IMR-90 (cell line): ENCODE results near the gene TMEM140.

Source experiments
- CHD1 ChIP-seq: IDR thresholded peaks from 2 replicates; pipeline ENCODE4 v1.6.1; 2012; ENCODE audit warnings: low read depth, low read length, improper control_type of control experiment
- FOS ChIP-seq: fragments of 150-350 bp; IDR thresholded peaks from 2 replicates; pipeline ENCODE4 v1.6.1; 2016; ENCODE audit warnings: low read depth, low read length
- MAZ ChIP-seq: IDR thresholded peaks from 2 replicates; pipeline ENCODE4 v1.6.1; 2012; ENCODE audit warnings: low read depth, mild to moderate bottlenecking, low read length, improper control_type of control experiment, moderate library complexity, borderline replicate concordance
- POLR2A ChIP-seq: IDR thresholded peaks from 2 replicates; pipeline ENCODE4 v1.6.1; 2012; ENCODE audit warnings: mild to moderate bottlenecking, low read depth, low read length
- TF ChIP-seq, protein P1 (sequence below): conservative IDR thresholded peaks from 2 replicates; pipeline ENCODE4 v1.5.1; 2012; ENCODE audit warnings: mild to moderate bottlenecking, low read depth, low read length, improper control_type of control experiment
- TF ChIP-seq, protein P2 (sequence below): fragments of 150-350 bp; IDR thresholded peaks from 2 replicates; pipeline ENCODE4 v1.6.1; 2016; ENCODE audit warnings: low read depth, mild to moderate bottlenecking, low read length, moderate library complexity, borderline replicate concordance
- TF ChIP-seq, protein P3 (sequence below): fragments of 150-350 bp; IDR thresholded peaks from 2 replicates; pipeline ENCODE4 v1.6.1; 2017; ENCODE audit warnings: mild to moderate bottlenecking, antibody characterized with exemption, low read length, low read depth

DNA sequence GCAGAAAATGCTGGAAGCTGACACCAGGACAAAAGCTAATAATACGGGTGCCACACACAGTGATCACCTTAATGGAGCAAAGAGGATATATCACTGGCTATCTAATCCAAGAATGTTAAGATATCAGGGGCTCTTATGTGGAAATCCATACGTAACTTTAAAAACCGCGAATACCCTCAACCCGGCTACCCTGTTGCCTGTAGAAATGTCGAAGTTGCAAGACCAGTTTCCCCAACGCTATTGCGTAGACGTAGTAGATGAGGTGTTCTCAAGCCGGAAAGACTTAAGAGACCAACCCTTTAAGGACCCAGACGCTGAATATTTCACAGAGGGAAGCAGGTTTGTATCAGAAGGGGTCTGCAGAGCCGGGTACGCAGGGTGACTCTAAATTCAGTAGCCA is 30.5 kb downstream of the TMEM140 start:
- TF ChIP-seq, protein P1, sequence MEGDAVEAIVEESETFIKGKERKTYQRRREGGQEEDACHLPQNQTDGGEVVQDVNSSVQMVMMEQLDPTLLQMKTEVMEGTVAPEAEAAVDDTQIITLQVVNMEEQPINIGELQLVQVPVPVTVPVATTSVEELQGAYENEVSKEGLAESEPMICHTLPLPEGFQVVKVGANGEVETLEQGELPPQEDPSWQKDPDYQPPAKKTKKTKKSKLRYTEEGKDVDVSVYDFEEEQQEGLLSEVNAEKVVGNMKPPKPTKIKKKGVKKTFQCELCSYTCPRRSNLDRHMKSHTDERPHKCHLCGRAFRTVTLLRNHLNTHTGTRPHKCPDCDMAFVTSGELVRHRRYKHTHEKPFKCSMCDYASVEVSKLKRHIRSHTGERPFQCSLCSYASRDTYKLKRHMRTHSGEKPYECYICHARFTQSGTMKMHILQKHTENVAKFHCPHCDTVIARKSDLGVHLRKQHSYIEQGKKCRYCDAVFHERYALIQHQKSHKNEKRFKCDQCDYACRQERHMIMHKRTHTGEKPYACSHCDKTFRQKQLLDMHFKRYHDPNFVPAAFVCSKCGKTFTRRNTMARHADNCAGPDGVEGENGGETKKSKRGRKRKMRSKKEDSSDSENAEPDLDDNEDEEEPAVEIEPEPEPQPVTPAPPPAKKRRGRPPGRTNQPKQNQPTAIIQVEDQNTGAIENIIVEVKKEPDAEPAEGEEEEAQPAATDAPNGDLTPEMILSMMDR, result no peak
- no peak for TF ChIP-seq CHD1
- TF ChIP-seq MAZ, result no peak
- no peak for TF ChIP-seq POLR2A
- TF ChIP-seq, protein P2, sequence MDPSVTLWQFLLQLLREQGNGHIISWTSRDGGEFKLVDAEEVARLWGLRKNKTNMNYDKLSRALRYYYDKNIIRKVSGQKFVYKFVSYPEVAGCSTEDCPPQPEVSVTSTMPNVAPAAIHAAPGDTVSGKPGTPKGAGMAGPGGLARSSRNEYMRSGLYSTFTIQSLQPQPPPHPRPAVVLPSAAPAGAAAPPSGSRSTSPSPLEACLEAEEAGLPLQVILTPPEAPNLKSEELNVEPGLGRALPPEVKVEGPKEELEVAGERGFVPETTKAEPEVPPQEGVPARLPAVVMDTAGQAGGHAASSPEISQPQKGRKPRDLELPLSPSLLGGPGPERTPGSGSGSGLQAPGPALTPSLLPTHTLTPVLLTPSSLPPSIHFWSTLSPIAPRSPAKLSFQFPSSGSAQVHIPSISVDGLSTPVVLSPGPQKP, result no peak
- TF ChIP-seq FOS, result no peak
- TF ChIP-seq, protein P3, sequence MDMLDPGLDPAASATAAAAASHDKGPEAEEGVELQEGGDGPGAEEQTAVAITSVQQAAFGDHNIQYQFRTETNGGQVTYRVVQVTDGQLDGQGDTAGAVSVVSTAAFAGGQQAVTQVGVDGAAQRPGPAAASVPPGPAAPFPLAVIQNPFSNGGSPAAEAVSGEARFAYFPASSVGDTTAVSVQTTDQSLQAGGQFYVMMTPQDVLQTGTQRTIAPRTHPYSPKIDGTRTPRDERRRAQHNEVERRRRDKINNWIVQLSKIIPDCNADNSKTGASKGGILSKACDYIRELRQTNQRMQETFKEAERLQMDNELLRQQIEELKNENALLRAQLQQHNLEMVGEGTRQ, result no peak
